Kidney epithelial cell (primary cell): Measurements from ENCODE around the gene POLR2B. TPM values are rescaled to one million over a fixed set of nuclear protein-coding genes. Genes with fewer than 3 reads are reported as not detected.

Source experiments
- DNase-seq: peaks from one replicate; pipeline ENCODE4 v3.0.0-alpha.2; 2010; ENCODE audit warnings: low read depth
- H3K27me3 ChIP-seq: 2 replicates; pipeline ENCODE4 v1.6.0; 2011; ENCODE audit warnings: low read length; ENCODE audit not compliant: control insufficient read depth, insufficient read depth
- H3K36me3 ChIP-seq: 2 replicates; pipeline ENCODE4 v1.5.1; 2011; ENCODE audit warnings: low read length; ENCODE audit not compliant: control insufficient read depth, insufficient read depth
- H3K4me3 ChIP-seq: 2 replicates; pipeline ENCODE4 v1.5.1; 2011; ENCODE audit warnings: low read depth, mild to moderate bottlenecking, control low read depth, low read length
- CTCF ChIP-seq: IDR thresholded peaks from 2 replicates; pipeline ENCODE4 v1.5.1; 2011; ENCODE audit warnings: mild to moderate bottlenecking, moderate library complexity, low read length, control low read depth, inconsistent platforms; ENCODE audit not compliant: insufficient read depth, poor library complexity, severe bottlenecking
- total RNA-seq: library from RNA; depleted of rRNA; stranded (reverse); fragments of >200 nt; gene quantifications from 2 replicates; pipeline ENCODE4 v1.2.3, GENCODE V29; 2015

The POLR2B gene
- total RNA-seq, 1 donor from 2014 or later: 124 TPM

- Histone ChIP-seq H3K4me3 (no peak overlapping the region), H3K27me3 (no peaks in the 10 kb centered on the region), H3K36me3 (no peaks in the 10 kb centered on the region)
- TF ChIP-seq CTCF: no peak
- DNase-seq: no peak
Measured at GRCh38 chr4:56971383-56971782, 7.3 kb upstream of the POLR2B start.

- no peaks in the 10 kb centered on the region for H3K27me3 ChIP-seq
- TF ChIP-seq CTCF: no peak
- no peaks in the 10 kb centered on the region for H3K36me3 ChIP-seq
- H3K4me3 ChIP-seq: no peak overlapping the region
- no peak for DNase-seq
Measured at GRCh38 chr4:56972389-56972788, 6.3 kb upstream of the POLR2B start.

- DNase-seq: no peak
- H3K4me3 ChIP-seq: no peak overlapping the region
- H3K27me3 ChIP-seq: no peaks in the 10 kb centered on the region
- TF ChIP-seq CTCF: no peak
- H3K36me3 ChIP-seq: no peaks in the 10 kb centered on the region
Measured at GRCh38 chr4:56972809-56973208, 5.9 kb upstream of the POLR2B start.

GRCh38 chr4:56973336-56973735, 5.4 kb upstream of the POLR2B start:
- no peaks in the 10 kb centered on the region for H3K27me3 ChIP-seq

DNA sequence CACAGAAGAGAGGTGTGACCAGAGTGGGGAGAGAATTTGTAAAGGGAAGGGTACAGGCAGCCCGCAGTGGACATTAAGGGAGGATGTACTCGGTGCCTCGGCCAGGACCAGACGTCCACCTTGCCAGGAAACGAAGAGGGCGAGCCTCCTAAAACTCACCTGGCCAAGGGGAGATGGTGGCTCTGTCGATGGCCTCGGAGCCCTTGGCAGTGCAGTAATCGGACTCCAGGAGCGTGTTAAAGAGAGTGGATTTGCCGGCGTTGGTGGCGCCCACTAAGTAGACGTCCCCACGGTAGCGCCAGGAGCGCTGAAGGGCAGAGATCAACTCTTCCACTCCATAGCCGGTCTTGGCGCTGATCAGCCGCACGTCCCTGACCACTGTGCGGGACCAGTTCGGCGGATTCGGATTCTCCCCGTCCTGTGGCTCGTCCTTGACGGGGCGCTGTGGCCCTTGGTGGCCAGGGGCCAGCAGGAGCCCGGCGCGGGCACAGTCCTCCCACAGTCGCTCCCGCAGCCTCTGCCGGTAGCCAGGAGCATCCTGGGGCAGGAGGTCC, 2.3 kb upstream of the POLR2B start:
- Histone ChIP-seq H3K36me3 (no peaks in the 10 kb centered on the region), H3K27me3 (no peaks in the 10 kb centered on the region), H3K4me3 (peak overlapping the region; percentile 88)
- DNase-seq: no peak
- TF ChIP-seq CTCF: no peak

More at GRCh38 chr4:56973336-56973735, 5.4 kb upstream of the POLR2B start:
- H3K36me3 ChIP-seq: no peaks in the 10 kb centered on the region
- DNase-seq: no peak
- no peak for TF ChIP-seq CTCF
- no peak overlapping the region for H3K4me3 ChIP-seq

DNA sequence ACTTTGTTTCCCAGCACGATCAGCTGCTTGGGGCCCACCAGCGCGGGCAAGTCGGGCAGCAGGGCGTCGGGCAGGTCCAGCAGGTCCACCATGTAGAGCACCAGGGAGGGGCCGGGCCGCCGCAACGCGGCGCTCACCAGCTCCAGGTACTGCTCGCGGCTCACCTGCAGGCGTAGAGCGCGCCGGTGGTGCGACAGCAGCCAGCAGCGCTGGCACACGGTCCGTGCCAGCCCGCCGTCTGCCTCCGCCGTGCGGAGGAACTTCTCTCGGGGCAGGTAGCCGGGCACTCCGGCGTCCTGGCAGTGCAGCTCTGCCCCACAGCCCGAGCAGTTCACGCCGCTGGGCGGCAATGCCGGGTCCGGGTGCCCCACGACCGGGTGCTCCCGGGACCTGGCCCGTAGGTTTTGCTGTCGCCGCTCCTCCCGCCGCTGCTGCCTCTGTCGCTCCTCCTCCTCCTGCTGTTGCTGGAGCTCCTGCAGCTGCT, 1.8 kb upstream of the POLR2B start:
- TF ChIP-seq CTCF: no peak
- Histone ChIP-seq H3K4me3 (peak overlapping the region; percentile 88), H3K36me3 (no peaks in the 10 kb centered on the region), H3K27me3 (no peaks in the 10 kb centered on the region)
- DNase-seq: no peak
